ENCODE results near the gene HACD2.

DNA sequence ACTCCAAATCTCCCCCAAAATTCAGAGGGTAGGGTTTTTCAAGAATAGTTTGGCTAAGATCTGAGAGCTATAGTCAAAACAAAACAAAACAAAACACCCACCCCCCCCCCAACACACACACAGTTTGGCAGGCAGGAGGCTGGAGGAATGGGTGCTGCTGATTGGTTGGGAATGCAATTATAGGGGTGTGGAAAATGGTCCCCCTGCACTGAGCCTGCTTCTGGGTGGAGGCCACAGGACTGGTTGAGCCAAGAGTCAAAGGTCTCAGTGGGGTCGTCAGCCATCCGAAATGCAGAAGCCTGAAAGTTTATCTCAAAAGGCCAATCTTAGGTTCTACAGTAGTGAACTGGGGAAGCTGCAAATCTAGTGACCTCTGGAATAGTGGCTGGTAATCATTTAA, 2.5 kb upstream of the HACD2 start:
- TF ChIP-seq POLR2AphosphoS5 (IDR thresholded peaks at IDR 0.05; ENCODE audit: borderline replicate concordance, low read depth, low read length), result no peak
- no peak for TF ChIP-seq EZH2 (IDR thresholded peaks at IDR 0.05)
- no peak for TF ChIP-seq FOXP2 (optimal IDR thresholded peaks at IDR 0.05; ENCODE audit: control extremely low read depth, extremely low read length, insufficient read depth)

Data from SK-N-MC (cell line).